ENCODE data around the gene OTC.

Gene OTC

DNA sequence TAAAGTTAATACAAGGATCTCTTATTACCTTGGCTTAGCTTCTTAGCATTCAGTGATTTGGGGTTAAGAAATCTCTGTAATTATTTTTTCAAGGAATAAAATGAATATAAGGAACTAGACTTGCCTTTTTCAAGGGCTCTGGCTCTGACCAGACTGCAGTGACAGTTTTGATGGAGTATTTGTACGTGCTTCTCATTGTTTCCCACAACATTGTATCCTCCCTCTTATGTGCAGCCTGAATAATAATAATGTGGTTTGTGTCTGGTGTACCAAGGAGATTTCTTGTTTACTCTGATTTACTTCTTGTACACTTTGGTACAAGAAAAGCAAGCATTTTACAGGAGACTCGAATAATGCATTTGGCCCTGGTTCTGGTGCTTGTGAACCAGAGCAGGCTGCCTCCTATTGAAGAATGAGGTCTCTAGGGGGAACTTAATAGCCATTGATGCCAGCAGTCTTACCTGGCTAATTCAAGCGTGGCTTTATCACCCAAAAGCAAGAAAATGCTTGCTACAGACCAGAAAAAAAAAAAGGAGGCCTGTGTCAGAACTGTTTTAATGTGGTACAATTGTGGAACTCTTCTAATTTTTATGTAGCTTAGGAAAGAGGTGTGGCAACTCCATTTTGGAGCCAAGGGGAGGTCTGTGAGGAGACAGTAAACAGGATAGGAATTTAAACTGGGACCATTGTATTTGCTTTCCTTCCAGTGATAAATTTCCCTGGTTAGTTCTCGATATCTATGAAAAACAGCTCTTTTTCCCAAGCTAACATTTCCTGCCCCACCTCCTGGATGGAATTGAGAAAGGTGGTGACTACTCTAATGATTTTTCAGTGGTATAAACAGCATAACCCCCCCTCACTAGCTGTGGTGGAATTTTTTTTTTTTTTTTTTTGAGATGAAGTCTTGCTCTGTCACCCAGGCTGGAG, 5.6 kb downstream of the OTC start:
- no peak for DNase-seq

DNA sequence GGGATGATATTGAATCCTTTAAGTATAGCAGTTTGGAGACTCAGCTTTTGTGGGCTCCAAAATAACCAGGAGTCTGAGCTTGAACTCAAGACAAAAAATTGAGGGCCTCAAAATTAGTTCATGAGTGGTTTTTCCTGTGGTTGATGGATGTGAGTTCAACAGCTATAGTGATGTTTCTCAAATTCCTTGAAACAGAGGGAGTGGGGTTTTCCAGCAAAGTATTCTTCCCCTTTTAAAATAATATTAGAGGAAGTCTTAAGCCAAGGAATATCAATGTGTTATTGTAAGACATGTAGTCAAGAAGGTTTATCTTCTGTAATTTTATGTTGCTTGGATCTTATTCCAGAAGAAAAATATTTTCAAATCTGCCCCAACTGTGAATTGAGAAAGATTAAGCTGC, 10.6 kb downstream of the OTC start:
- DNase-seq = no peak

DNA sequence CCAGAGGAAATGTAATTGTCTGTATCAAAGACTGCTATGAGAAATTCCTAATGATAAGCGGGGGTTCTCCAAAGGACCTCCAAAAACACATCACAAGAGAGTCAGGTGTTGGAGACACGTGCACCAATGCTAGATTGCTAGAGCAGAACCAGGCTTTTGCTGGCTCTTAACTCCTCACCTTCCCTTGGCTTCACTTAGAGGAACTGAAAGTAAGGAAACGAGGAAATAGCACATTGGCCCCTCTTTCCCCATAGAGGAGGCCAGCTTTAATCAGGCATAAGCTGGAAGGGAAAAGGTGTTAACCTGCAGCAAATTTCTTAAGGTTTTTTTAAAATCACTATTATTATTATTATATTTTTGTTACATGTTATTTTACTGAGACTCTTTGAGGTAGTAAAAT, 13.6 kb downstream of the OTC start:
- DNase-seq = no peak

DNA sequence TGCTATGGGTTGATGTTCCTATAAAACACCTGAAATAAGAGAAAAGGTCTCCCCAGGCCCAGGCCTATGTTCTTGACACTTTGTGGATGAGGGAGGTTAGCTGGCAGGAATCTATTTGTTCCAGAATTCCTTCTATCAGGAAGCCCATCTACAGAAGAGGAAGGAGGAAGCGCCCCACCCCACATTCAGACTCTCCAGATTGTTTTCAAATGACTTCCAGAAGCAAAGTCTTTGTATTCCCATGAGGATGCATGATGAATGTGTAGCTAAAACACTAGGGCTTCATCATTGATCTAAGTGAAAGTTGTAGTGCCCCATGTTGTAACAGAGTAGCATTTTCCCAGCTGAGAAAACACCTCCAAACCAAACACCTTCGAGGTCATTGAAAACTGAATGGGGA, 16.4 kb downstream of the OTC start:
- no peak for DNase-seq

DNA sequence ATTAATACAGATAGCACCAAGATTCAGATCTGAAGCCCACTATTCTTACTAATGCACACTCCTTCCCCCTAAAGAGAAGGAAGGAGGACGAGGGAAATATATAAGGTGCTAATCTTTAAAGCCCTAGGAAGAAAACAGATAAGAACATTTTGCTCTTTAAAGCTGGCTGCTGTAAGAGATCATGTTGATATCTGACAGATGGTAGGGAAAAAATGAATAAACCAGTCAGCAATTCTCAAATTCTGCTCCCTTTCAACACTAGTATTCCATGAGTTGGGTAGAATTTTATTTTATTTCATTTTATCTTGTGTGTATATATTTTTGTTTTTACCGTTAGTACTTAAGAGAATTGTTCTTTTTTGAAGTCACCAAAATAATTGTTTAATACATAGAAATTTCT, 19.2 kb downstream of the OTC start:
- no peak for DNase-seq

DNA sequence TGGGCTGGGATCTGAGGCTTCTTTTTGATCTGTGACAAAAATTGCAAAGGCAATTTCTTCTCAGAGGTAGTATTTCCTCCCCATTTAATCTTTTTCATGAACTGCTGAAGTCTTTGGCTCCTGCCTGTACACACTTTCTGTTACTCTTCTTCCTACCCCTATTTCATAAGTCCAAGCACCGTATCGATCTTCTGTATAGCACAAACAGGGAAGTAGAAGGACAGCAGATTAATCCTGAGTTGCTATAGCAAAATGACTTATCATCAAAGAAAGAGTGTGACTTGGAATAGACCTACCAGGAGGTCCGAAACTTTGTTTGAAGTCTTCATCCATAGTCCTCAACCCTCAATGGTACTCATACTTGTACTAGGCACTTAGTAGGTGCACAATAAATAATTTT, 22.0 kb downstream of the OTC start:
- DNase-seq = no peak

DNA sequence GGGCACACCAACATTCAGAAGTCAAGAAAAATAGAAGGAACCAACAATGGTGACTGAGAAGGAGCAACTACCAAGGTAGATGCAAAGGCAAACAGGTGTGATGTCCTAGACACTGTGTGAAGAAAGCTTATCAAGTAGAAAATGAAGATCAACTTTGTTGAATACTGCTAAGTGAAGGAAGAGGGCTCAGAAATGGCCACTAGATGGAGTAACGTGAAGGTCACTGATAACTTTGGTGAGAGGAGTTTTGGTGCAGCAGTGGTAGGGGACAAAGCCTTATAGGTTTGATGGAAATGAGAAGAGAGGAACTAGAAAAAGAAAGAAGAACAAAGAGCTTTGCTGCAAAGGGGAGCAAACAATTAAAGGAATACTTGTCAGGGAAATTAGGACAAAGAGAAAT, 23.5 kb downstream of the OTC start:
- DNase-seq = no peak

DNA sequence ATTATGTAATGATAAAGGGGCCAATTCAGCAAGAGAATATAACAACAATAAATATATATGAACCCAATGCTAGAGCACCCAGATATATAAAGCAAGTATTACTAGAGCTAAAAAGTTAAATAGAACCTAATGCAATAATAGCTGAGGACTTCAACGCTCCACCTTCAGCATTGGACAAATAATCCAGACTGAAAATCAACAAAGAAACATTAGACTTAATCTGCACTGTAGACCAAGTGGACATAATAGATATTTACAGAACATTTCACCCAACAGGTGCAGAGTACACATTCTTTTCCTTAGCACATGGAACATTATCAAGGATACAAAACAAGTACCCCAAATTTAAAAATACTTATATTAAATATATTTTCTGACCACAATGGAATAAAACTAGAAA, 24.3 kb downstream of the OTC start:
- DNase-seq = no peak

DNA sequence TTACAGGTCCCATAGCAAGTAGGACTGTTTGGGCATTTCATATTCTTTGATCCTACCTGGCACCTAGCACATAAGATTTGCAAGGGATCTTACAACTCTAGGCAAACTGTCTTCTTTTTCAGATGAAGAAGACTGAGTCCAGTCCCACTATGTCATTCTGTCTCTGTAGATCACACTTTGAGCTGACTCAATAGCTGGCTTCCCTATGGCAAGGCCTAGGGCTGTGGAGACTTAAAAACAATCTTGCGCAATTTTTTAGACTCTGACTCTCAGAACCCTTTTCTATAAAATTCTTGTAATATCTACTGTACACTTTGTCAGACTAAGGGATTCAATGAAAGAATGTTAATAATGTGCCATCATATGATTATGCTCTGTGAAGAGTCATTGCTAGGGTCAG, 26.7 kb downstream of the OTC start:
- no peak for DNase-seq

DNA sequence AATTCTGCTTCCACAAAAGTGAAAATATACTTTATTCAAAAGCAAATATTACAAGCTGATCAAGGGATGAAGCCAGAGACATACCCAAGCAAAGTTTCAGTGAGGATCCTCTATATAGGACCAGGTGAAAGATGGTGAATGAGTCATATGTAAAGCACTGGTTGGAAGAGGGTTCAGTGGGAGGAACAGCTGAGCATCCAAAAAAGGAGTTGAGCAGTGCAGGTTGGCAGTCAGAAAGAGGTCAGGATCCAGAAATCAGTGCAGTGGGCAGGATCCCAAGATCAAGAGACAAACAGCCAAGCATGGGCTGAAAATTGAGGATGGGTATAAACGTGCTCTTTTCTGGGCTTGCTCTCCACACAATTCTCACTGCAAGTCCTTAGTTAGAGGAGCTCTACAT, 30.3 kb downstream of the OTC start:
- no peak for DNase-seq

DNA sequence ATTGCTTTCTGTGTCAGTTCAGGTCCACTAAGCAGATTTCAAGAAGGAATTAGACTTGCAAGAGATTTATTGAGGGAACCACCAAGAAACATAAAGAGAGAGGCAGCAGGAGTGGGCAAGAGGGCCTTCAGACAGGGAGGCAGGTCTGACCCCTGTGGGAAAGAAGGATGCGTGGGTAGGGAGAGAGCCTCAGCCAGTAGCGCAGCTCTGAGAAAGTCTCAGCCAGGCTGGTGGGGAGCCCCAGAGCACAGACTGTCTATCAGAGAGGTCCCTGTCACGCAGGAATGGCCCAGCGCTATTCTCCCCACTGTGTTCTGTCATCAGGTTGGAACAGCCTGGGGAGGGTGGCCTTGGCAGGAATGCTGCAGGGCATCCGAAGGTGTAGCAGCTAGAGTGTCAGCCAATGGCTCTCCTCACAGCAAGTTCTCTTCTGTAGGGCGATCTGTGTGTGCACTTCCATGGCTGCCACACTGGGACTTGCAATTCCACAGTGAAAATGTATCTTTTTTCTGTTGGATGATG, 48.0 kb downstream of the OTC start:
- no peak for DNase-seq

DNA sequence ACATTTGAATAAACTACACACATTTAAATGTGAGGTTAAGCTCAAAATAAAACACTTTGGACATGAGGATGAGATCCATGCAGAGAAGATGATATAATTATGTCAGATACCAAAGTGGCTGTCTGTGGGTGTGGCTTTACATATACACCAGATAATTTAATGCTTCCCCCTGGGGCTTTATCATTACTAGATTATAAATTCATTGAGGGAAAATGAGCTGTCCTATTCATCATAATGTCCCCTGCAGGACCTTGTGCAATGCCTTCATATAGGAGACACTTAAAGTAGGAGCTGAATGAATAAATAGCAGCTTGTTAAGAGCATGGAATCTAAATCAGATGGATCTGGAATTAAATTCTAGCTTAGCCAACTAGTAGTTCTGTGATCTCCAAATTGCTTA, 49.7 kb downstream of the OTC start:
- DNase-seq = no peak

DNA sequence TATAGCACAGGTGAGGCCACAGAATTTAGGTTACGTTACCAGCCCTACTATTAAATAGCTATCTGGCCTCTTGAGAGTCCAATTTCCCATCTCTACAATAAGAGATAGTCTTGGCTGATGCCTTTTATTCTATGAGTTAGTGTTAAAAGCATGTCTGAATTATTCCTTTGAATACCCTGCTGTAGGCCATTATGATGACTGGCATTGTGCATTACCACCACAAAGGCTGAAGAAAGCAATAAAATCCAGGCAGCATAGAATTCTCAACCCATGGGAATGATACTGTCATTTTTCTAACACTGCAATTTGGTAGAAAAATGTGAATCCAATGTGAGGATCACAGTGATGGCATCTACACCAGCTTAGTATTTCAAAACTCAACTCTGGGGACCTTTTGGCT, 51.4 kb downstream of the OTC start:
- no peak for DNase-seq

DNA sequence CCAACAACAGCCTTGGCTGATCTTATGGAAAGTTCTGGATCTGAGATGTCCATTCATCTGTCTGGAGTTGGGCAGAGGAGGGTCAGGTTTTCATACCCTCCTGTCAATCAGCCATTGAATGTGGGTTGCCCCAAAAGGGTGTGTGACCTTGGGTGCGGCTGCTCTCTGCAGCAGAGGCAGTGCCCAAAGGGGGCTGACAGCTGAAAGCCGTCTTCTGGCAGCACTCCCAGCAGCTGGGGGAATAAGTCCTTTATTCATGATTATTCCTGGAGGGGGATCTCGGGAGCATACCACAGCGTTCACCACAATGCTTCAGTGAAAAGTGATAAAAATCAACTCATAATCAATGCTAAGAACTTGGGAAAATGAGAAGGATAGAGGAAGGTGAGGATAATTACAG, 54.7 kb downstream of the OTC start:
- DNase-seq = no peak

DNA sequence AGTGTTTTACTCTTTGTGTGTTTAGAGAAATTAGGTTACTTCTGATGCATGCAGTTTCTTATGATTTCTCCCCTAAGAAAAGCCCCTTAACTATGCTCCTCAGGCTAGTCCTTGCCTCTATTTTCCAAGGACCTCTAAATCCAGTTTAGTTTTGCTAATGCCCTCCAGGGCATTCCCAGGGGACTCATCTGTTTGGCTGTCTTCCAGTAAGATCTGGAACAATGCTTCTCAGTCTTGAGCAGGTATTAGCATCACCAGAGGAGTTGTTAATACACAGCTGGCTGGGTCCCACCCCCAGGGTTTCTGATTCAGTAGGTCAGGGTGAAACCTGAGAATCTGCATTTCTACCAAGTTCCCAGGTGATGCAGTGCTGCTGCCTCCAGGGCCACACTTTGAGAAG, 56.9 kb downstream of the OTC start:
- no peak for DNase-seq

DNA sequence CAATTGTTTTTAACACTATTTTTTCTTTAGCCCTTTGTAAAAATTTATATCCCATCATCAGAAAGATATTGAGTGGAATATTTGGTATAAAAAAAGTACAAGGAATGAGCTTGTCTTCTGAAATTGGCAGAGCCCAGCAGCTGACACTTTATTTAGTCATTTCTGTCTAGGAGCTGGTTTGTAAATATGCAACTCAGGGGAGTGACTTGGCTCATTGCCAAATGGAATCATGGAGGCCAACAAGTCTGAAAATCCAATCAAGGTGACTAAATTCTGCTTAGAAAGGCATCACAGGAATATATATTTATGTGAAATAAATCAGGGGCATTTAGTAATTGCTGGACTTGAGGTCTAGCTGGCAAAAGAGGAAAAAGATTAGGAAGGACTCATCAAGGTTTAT, 74.4 kb downstream of the OTC start:
- no peak for DNase-seq

DNA sequence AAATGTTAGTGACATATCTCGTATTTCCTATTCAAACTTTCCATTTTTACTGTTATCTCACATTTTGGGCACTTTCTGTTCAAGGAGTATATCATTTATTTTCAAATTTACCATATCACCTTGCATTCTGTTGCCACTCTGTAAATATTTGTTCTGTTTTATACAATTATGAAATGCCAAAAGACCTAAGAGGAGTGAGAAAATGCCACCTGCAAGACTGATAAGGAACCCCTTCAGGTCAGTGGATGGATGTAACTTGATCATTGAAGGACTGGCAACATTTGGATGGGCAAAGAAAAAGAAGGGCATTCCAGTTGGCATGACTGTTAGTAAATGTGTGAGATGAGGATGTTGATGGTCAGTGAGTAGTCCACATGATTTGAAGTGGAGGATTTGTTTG, 79.1 kb downstream of the OTC start:
- no peak for DNase-seq

DNA sequence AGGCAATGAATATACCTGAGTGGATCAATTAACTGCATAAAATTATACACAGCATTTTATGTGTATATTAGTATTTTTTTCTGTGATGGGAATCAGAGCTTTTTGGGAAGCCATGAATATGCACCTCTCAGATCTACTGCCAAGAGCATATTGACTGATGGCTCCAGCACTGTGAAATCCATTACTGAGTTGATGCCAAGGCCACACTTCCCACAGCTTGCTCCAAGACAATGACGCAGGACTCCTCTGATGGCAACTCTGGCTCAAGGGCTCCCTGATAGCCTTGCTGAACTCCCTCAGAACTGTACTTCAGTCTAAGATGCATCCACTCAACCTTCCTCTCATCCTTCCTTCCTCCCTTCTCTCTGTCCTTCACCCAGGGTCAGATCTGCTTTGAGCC, 82.7 kb downstream of the OTC start:
- no peak for DNase-seq

DNA sequence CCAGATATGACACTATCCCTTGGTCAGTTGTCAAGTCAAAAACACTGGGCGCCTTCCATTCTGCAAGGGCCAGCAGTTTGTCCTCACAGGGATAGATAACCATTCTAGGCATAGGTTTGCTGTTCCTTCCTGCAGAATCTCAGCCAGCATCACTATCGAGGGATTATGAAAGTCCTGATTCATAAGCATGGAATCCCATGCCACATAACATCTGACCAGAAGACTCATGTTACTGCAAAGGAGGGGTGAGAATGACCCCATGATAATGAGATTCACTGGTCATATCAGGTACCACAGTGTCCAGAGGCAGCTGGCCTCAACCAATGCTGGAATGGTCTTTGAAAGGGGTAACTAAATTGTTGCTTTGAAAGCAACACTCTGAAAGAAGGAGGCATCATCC, 84.7 kb downstream of the OTC start:
- DNase-seq = no peak

DNA sequence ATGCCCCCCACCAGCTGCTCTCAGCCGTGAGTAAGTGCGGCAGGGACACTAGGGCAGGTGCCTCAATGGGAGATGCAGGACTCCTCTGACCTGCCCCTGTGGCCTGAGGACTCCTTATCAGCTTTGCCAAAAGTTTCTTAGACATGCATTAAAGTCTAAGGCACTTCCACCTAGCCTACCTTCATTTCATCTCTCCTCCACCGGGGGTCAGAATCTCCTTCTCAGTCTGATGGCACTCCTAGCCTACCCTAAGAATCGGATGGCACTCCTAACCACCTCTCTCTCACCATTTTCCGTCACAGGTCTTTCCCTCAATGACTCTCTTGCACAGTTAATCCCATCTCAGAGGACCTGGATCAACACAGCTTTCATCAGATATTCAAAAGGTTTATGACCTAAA, 85.9 kb downstream of the OTC start:
- no peak for DNase-seq

DNA sequence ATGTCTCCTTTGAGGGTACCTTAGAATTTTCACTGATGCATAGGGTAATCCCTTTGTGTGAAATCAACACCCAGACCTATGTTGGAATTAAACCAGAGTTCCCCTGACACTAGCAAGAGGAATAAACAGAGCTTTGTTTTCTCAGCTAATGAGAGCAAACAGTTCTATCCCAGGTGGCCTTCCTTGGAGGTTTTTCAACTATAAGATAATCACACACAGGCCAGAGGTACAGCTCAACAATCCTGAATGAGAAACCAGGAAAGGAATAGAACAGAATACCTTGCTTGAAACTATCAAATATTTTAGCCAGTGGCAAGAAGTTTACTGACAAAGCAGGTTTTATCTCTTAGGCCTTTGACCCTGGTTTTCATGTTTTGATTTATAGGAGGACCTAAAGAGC, 100.2 kb downstream of the OTC start:
- no peak for DNase-seq

DNA sequence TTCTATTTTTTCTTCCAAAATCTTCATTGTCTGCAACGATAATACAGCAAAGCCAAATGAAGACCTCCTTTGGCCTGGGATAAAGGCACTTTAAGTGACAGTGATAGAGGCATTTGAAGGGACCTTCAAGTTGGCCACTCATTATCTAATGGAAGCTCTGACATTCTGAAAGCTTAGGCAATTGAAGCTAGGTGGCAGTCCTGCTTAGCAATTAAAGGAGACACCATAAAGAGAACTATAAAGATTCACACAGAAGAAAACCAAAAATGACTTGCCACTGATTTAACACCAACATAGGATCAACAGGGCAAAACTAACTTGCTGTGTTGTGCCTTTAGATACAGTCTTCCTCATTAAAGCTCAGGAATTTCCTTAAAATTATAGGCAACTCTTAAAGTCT, 105.7 kb downstream of the OTC start:
- DNase-seq = no peak

DNA sequence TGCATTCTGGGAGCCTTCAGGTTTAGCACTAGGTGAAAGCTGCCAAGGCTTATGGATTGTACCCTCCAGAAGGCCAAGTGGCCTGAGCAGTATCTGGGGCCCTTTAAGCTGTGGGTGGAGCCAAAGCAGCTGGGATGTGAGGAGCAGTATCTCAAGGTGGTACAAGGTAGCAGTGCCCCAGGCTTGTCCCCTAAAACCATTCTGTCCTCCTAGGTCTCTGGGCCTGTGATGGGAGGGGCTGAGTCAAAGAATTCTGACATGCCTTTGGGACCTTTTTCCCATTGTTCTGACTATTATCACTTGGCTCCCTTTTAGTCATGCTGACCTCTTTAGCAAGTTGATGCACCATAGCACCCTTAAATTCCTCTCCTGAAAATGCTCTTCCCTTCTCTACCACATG, 109.9 kb downstream of the OTC start:
- DNase-seq = no peak

DNA sequence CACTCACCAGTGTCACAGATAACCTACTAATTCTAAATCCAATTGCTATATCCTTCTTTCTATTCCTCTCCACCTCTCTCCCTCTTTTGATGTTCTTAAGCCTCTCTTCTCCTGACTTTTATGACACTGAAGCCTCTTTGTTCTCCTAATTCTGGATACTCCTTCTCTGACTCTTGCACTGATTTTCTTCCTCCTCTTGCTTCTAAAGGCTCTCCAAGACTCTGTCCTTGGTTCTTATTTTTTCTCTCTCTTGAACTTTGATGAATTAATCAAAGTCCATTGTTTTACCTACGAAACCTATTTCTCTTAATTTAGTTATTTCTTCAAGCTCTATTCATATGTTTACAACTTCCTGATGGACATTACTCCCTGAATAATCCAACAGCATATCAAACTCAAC, 113.3 kb downstream of the OTC start:
- no peak for DNase-seq

DNA sequence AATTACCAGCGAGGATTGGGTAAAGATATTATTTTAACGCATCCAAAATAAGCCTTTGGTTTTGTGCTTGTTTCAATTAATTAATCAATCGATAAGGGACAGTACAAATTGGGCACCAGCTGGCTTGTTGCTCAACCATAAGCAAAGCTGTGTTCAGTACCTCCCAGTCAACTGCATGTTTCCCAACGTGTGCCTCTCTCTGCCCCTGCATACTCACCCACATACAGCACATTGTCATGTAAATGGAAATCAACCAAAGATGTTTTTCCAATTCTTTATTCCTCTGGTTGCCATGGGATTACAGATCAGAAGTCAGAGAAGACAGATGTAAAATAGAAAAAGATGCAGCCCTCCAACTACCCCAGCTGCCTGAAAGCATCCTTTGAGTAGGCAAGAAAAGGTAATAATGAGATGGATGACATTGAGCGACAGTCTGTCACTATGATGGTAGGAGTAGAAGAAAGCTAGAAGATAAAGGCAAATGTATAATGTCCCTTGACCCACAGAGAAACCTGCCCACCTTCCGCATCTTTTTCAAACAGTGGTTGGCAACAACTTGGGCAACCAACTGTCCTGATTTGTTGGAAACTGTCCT, 116.3 kb downstream of the OTC start:
- DNase-seq = no peak

Measured in activated gamma-delta T cell (primary cell).